Fibroblast of the aortic adventitia (primary cell): ENCODE measurements around the gene SLC6A5. TPM values are rescaled to one million over a fixed set of nuclear protein-coding genes. Genes with fewer than 3 reads are reported as not detected.

Source experiments
- DNase-seq: peaks from one replicate; pipeline ENCODE4 v3.0.0-alpha.2; 2010; ENCODE audit warnings: low read depth
- H3K4me3 ChIP-seq: 2 replicates; pipeline ENCODE4 v1.5.1; 2011; ENCODE audit warnings: low read depth, mild to moderate bottlenecking, control low read depth, low read length, moderate library complexity
- CTCF ChIP-seq: IDR thresholded peaks from 2 replicates; pipeline ENCODE4 v1.5.1; 2011; ENCODE audit warnings: mild to moderate bottlenecking, low read length, control low read depth, inconsistent platforms; ENCODE audit not compliant: insufficient read depth
- total RNA-seq: library from RNA; depleted of rRNA; stranded (reverse); fragments of >200 nt; gene quantifications from 2 replicates; pipeline ENCODE4 v1.2.3, GENCODE V29; 2012; ENCODE audit warnings: low replicate concordance

SLC6A5 gene
- total RNA-seq, 1 donor: not detected

GRCh38 chr11:20668131-20668809 is 68.9 kb downstream of the SLC6A5 start:
- H3K4me3 ChIP-seq: no peak overlapping the region
- no peak for DNase-seq
- TF ChIP-seq CTCF: no peak

- no peak for DNase-seq
- TF ChIP-seq CTCF: no peak
- H3K4me3 ChIP-seq: no peak within 1 kb of the TSS
Observed at GRCh38 chr11:20668844-20669819, 69.7 kb downstream of the SLC6A5 start, which contains the start of gene NELL1. NELL1 (plus strand) TSS chr11:20669586.

GRCh38 chr11:20669820-20670684 is 70.6 kb downstream of the SLC6A5 start:
- no peak for TF ChIP-seq CTCF
- H3K4me3 ChIP-seq: no peak overlapping the region
- DNase-seq: no peak

- no peak for DNase-seq
- no peak for TF ChIP-seq CTCF
- no peak overlapping the region for H3K4me3 ChIP-seq
Observed at GRCh38 chr11:20670932-20671403, 71.6 kb downstream of the SLC6A5 start.

GRCh38 chr11:20671856-20672546 is 72.6 kb downstream of the SLC6A5 start:
- TF ChIP-seq CTCF: no peak
- DNase-seq: no peak
- no peak overlapping the region for H3K4me3 ChIP-seq

GRCh38 chr11:20672575-20672974 is 73.2 kb downstream of the SLC6A5 start:
- peak; percentile 36 for TF ChIP-seq CTCF
- peak; percentile 4 for DNase-seq
- H3K4me3 ChIP-seq: no peak overlapping the region
